Natural killer cell treated with Interleukin-12 subunit alpha and Interleukin-12 subunit beta and Interleukin-15 and Interleukin-18, amount 100 ng/mL, for 72 hours (primary cell): ENCODE results near the gene MTARC2. TPM values are rescaled to one million over a fixed set of nuclear protein-coding genes. Genes with fewer than 3 reads are reported as not detected.
"Not testable (repeated sequence)": the region's sequence is repeated elsewhere in the genome, so short reads cannot be mapped to it uniquely, and the experiment has no call there.

Experiments
- ATAC-seq, 2 donors: fragments of 150-1000 bp; cut with Tn5 transposase in 1 of 2; sonication (Bioruptor Pico), chemical (Tn5 transposase) in 1 of 2; 2 replicates each; pipeline ENCODE4 v1.10.0; 2021
- DNase-seq: peaks from one replicate; pipeline ENCODE4 v3.0.0; 2022; ENCODE audit warnings: low spot score
- H3K27ac Mint-ChIP-seq, 2 donors: 1 replicate in 1 of 2; 2 replicates in 1 of 2; pipeline ENCODE4 v1.8.0; 2022; ENCODE audit warnings: mixed read lengths in 2 of 2, mild to moderate bottlenecking in 1 of 2, moderate library complexity in 1 of 2
- H3K27me3 Mint-ChIP-seq, 2 donors: 1 replicate in 1 of 2; 2 replicates in 1 of 2; pipeline ENCODE4 v1.8.0; 2022; ENCODE audit warnings: mixed read lengths in 2 of 2
- H3K36me3 Mint-ChIP-seq: one replicate; pipeline ENCODE4 v1.8.0; 2022; ENCODE audit warnings: mixed read lengths
- H3K4me1 Mint-ChIP-seq, 2 donors: 1 replicate in 1 of 2; 2 replicates in 1 of 2; pipeline ENCODE4 v1.8.0; 2022; ENCODE audit warnings: low read depth in 2 of 2, mixed read lengths in 2 of 2, mild to moderate bottlenecking in 1 of 2
- H3K4me3 Mint-ChIP-seq: one replicate; pipeline ENCODE4 v1.8.0; 2022; ENCODE audit warnings: mixed read lengths
- H3K9me3 Mint-ChIP-seq: 2 replicates; pipeline ENCODE4 v1.8.0; 2022; ENCODE audit warnings: mixed read lengths
- total RNA-seq, 2 donors: library from RNA; stranded (reverse); gene quantifications; one replicate each; pipeline ENCODE4 v1.2.3, GENCODE V29; 2022

Gene MTARC2
- total RNA-seq, 2 donors from 2014 or later, result not detected

DNA sequence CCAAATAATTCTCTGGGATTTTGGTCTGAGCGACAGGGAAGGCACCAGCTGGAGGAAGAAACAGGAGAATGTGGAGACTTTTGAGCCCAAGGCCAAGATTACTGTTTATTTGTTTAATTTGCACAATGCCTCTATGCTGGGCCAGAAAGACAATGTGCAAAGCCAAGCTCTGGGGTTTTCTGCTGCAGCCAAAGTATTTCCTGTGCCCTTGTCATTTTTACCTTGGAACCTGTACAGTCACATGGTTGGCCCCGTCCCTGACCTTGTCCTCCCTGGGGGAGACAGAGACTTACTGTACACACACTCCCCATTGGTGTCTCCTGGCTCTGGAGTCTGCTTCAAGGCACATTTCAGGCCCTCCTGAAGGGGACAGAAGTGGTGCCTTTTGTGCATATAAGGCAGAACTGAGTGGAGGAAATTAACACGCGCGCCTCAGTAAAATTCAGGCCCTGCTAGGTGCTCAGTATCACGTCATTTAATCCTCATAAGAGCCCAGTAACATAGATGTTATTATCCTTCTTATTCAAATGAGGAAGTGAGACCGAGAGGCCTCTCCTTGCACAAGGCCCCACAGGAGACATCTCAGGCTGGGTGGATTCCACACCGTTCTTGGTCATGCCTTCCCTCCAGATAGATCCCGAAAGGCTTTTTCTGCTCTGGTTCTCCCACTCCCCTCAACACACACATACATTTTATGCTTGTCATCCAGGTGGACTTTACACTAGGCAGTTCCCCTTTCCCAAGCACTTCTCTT is 36.9 kb upstream of the MTARC2 start:
- Mint-ChIP-seq H3K36me3 (no peaks in the 10 kb centered on the region), H3K27ac (no peak overlapping the region), H3K4me3 (no peak overlapping the region), H3K4me1 (no peaks in the 10 kb centered on the region), H3K9me3 (no peaks in the 10 kb centered on the region), H3K27me3 (peaks cover 7 to 12% of the 10 kb centered on the region in 2 donors)
- ATAC-seq, result no peak
- DNase-seq, result no peak

DNA sequence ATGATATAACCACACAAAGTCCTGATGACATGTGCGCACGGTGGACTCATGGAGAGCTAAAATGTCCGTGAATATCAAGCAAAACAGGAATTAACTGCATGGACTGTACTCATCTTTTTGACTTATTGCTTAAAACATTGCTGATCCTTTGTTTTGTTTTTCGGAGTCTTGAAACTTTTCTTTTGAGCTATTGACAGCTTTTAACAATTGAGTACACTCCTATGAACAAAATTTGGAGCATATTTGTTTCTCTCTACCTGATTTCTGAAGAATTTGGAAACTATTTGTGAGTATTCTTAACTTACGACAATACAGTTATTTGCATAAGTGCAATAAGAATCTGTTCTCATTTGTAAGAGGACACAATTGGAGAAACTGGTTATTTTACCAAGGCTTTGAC is 32.1 kb upstream of the MTARC2 start:
- not testable (repeated sequence) for DNase-seq, H3K9me3 Mint-ChIP-seq, H3K4me1 Mint-ChIP-seq, H3K36me3 Mint-ChIP-seq, H3K27ac Mint-ChIP-seq, H3K4me3 Mint-ChIP-seq, ATAC-seq
- peaks cover 23 to 27% of the 10 kb centered on the region in 2 donors for H3K27me3 Mint-ChIP-seq

DNA sequence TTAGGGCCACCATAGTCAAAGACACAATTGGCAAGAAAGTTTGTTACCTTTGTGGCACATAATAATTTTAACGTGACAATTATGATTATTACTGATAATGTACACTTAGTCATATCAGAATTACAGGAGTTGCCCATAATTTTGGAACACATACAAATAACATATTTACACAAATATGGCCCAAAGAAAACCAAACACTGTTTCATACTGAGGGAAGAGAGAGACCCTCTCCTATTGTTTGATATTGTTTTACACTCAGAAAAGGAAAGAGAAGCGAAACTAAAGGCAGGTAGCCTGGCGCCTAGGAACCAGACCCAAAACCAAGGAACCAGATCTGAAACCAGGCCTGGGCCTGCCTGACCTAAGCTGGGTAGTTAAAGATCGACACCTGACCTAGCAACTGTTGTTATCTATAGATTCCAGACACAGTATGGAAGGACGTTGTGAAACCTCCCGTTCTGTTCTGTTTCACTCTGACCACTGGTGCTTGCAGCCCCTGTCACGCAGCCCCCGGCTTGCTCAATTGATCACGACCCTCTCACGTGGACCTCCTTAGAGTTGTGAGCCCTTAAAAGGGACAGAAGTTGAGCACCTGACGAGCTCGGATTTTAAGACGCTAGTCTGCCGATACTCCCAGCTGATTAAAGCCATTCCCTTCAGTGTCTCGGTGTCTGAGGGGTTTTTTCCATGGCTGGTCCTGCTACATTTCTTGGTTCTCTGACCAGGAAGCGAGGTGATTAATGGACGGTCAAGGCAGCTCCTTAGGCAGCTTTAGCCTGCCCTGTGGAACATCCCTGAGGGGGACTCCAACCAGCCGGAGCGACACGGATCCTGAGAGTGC is 30.1 kb upstream of the MTARC2 start:
- no peak for DNase-seq
- Mint-ChIP-seq H3K27me3 (peaks cover 23 to 27% of the 10 kb centered on the region in 2 donors), H3K4me3 (no peak overlapping the region), H3K27ac (no peak overlapping the region), H3K4me1 (no peaks in the 10 kb centered on the region), H3K9me3 (no peaks in the 10 kb centered on the region), H3K36me3 (no peaks in the 10 kb centered on the region)
- ATAC-seq, result no peak

DNA sequence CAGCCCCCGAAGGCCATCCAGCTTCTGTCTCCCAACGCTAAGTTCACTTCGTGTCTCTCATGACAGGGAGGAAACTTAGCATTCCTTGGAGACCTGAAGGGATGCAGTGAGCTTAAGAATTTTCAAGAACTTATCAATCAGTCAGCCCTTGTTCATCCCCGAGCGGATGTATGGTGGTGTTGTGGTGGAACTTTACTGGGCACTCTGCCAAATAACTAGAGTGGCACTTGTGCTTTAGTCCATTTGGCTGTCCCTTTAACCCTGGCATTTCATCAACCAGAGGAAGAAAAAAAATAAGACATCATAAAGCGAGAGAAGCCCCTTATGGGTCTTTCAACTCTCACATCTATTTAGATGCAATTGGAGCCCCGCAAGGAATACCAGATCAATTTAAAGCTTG is 26.9 kb upstream of the MTARC2 start:
- H3K27me3 Mint-ChIP-seq, result peaks cover 23 to 36% of the 10 kb centered on the region in 2 donors
- H3K36me3 Mint-ChIP-seq, result not testable (repeated sequence)

DNA sequence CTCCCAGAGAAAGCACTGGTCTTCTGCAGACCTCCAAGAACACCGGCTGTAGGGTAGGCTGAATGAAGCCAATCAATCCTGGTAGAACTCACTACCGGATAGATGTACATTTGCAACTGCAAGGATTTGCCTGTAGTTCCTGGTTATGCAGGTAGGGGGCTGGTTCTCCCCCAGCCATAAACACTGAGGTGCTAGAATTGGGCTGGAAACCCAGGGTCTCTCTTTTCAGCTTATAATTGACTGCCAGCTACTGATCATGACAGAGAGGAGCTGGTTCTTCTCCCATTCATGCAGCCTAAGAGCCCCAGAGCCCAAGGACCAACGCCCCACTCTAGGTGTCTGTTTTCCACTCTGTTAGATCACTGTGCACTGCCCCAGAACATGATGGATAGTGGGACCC is 21.5 kb upstream of the MTARC2 start:
- Mint-ChIP-seq H3K27ac (no peak overlapping the region), H3K27me3 (peaks cover 7 to 22% of the 10 kb centered on the region in 2 donors), H3K4me1 (peaks cover 0 to 2% of the 10 kb centered on the region in 2 donors), H3K4me3 (no peak overlapping the region), H3K9me3 (peaks cover 2% of the 10 kb centered on the region), H3K36me3 (no peaks in the 10 kb centered on the region)
- no peak for DNase-seq
- ATAC-seq, result no peak

More for the DNA sequence above, 26.9 kb upstream of the MTARC2 start:
- not testable (repeated sequence) for DNase-seq, H3K4me1 Mint-ChIP-seq, H3K9me3 Mint-ChIP-seq, H3K27ac Mint-ChIP-seq, H3K4me3 Mint-ChIP-seq, ATAC-seq

DNA sequence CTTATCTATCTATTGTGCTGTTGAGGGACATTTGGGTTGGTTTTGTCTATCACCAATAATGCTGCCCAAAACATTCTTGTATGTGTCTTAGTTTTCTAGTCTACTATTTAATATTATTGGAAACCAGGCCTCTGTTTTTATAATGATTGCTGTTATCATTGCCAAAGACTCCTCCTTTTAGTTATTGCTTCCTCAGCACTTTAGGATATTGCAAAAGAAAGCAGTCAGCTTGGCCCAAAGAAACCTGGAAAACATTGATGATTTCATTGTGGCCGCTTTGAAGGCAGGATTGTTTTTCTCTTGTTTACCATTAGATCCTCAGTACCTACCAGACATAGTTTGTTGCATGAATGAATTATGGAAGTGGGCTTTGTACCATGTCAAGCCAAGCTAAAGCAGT is 20.6 kb upstream of the MTARC2 start:
- ATAC-seq, result no peak
- Mint-ChIP-seq H3K27ac (no peak overlapping the region), H3K4me1 (peaks cover 0 to 2% of the 10 kb centered on the region in 2 donors), H3K27me3 (peaks cover 7 to 22% of the 10 kb centered on the region in 2 donors), H3K4me3 (no peak overlapping the region), H3K36me3 (no peaks in the 10 kb centered on the region), H3K9me3 (peaks cover 3% of the 10 kb centered on the region)
- no peak for DNase-seq

DNA sequence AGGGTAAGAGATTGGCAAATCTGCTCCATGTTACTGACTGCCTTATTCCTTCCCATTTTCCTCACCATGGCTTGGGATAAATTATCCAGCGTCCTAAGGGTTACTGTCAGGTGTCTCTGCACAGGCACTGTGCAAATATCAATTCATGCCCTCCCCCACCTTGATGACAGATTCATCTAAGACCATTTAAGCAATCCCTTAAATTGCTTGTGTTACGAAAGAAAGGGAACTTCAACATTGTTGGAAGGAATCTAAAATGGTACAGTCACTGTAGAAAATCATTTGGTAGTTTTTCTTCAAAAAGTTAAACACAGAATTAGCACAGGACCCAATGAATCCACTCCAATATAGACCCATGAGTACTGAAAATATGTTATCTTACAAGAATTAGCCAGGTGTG is 17.6 kb upstream of the MTARC2 start:
- Mint-ChIP-seq H3K4me1 (peaks cover 0 to 2% of the 10 kb centered on the region in 2 donors), H3K36me3 (no peaks in the 10 kb centered on the region), H3K27me3 (peaks cover 7 to 21% of the 10 kb centered on the region in 2 donors), H3K4me3 (no peak overlapping the region), H3K9me3 (peaks cover 3% of the 10 kb centered on the region), H3K27ac (no peak overlapping the region)
- ATAC-seq, result no peak
- no peak for DNase-seq

DNA sequence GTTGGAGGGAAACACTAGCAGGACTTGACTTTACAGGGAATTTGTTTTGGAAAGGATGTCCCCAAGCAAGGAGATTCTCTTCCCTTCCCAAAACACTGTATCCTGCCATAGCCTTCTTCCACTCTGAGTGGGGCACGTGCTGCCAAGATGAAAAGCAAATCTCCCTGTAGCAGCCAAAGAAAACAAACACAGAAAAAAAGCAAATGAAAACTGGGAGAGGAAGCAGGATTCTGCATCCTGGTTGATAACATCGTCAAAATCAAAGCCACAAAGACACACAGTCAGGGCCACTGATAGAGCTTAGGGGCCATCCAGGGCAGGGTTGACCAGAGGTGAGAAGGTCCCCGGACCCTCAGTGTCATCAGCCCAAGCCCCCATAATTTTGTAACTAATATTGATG is 16.0 kb upstream of the MTARC2 start:
- H3K9me3 Mint-ChIP-seq, result peaks cover 3% of the 10 kb centered on the region
- H3K4me3 Mint-ChIP-seq, result no peak overlapping the region
- DNase-seq (no peak), ATAC-seq (no peak)
- peaks cover 0 to 2% of the 10 kb centered on the region in 2 donors for H3K4me1 Mint-ChIP-seq
- no peaks in the 10 kb centered on the region for H3K36me3 Mint-ChIP-seq
- H3K27ac Mint-ChIP-seq, result peak overlapping the region in 1 of 2 donors; percentile 22
- H3K27me3 Mint-ChIP-seq, result peaks cover 3 to 4% of the 10 kb centered on the region in 2 donors

DNA sequence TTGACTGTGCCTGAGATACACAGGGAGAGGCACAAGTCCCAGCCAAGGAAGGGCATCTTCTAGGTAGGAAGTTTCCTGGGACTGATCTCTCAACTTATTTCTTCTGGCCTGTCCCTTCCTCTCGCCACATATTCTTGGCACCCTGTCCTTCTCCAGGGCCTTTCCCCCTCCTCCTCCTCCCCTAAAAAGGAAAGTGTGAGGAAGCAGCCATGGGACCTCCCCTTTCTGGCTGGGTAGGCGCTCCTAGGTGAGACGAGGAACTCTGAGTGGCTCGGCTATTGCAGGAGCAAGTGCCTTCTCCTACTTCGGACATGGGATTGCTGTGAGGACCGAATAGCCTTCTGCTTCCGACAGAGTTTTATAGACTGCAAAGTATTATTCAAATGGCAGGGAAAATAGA is 15.5 kb upstream of the MTARC2 start:
- peaks cover 3% of the 10 kb centered on the region for H3K9me3 Mint-ChIP-seq
- DNase-seq (no peak), ATAC-seq (peak in 1 of 2 donors; percentile 38)
- H3K27me3 Mint-ChIP-seq, result peaks cover 0 to 3% of the 10 kb centered on the region in 2 donors
- peaks cover 0 to 2% of the 10 kb centered on the region in 2 donors for H3K4me1 Mint-ChIP-seq
- no peak overlapping the region for H3K27ac Mint-ChIP-seq
- H3K4me3 Mint-ChIP-seq, result peak overlapping the region; percentile 20
- H3K36me3 Mint-ChIP-seq, result no peaks in the 10 kb centered on the region

DNA sequence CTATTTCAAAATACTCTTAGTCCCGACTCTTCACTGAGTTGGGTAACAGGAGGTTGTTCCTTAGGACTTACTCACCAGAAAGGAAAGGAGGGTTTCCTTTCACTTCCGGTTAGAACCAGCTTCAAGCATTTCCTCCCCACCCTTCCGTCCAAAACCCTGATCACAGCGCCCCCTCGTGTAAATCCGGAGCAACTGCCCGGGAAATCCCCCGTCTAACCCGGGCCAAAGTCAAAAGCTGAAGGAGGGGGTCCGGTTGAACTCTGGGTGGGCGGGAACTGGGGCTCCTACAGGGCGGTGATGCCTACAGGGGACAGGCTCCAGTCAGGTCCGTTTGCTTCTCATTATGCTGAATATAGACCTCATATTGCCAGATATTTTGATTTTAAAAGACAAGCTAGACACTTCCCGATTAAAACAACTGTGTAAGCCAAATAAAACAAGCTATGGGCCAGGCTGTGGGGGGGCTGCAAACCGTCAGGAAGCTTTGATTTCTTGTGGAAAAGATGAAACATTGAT is 15.0 kb upstream of the MTARC2 start:
- peaks cover 0 to 3% of the 10 kb centered on the region in 2 donors for H3K27me3 Mint-ChIP-seq
- DNase-seq (peak; percentile 79), ATAC-seq (peak; percentile 89 to 92)
- H3K4me3 Mint-ChIP-seq, result peak overlapping the region; percentile 20
- H3K27ac Mint-ChIP-seq, result peak overlapping the region in 1 of 2 donors; percentile 31
- peaks cover 0 to 2% of the 10 kb centered on the region in 2 donors for H3K4me1 Mint-ChIP-seq
- H3K9me3 Mint-ChIP-seq, result peaks cover 3% of the 10 kb centered on the region
- no peaks in the 10 kb centered on the region for H3K36me3 Mint-ChIP-seq

DNA sequence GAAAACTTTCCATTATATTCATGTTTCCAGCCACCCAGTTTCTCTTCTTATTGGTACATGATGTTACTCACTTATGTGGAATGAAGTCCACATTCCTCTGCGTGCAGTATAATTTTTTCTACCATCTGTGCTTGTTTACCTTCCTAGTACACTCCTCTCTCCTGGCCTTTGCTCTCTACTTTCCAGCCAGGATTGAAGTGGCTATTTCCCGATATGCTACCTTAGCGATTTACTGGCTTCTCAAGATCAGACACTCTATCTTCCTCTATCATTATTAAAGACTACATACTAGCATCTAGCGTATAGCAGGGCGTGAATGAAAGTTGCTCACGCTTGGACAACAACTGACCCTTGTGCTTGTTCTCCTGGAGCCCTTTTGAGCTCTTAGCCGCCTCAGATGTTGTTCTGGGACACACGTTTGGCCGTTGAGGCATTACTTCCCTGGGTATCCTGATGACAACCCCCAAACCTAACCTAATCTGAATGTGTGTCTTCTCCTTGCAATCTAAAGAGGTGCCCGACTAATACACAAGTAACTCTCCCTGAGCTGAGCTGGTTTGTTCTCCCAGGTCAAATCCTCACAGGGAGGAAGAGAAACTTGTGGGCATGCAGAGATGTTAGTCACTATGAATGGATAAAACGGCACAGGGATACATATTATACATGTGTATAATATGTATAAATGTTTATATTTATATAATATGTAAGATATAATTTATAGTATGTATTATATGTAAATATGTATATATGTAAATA is 13.4 kb upstream of the MTARC2 start:
- Mint-ChIP-seq H3K4me3 (no peak overlapping the region), H3K36me3 (no peaks in the 10 kb centered on the region), H3K4me1 (peaks cover 0 to 2% of the 10 kb centered on the region in 2 donors), H3K9me3 (peaks cover 3% of the 10 kb centered on the region), H3K27ac (no peak overlapping the region), H3K27me3 (peaks cover 4 to 14% of the 10 kb centered on the region in 2 donors)
- no peak for ATAC-seq
- DNase-seq, result no peak

DNA sequence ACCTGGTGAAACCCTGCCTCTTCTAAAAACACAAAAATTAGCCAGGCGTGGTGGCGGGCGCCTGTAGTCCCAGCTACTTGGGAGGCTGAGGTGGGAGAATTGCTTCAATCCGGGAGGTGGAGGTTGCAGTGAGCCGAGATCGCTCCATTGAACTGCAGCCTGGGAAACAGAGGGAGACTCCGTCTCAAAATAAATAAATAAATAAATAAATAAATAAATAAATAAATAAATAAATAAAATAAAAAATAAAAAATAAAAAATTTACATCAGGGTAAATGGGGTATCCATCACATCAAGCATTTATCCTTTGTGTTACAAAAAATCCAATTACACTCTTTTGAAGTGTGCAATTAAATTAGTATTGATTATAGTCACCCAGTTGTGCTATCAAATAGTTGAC is 11.8 kb upstream of the MTARC2 start:
- not testable (repeated sequence) for H3K4me3 Mint-ChIP-seq, H3K4me1 Mint-ChIP-seq, ATAC-seq, H3K9me3 Mint-ChIP-seq, DNase-seq, H3K27ac Mint-ChIP-seq, H3K36me3 Mint-ChIP-seq
- peaks cover 16 to 29% of the 10 kb centered on the region in 2 donors for H3K27me3 Mint-ChIP-seq

DNA sequence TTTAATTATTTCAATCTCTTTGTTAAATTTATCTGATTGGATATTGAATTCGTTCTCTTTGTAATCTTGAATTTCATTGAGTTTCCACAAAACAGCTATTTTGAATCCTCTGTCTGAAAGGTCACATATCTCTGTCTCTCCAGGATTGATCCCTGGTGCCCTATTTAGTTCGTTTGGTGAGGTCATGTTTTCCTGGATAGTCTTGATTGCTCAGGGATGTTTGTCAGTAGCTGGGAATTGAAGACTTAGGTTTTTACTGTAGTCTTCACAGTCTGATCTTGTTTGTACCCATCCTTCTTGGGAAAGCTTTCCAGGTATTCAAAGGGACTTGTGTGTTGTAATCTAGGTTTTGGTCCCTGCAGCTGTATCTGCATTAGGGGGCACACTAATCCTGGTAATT is 6.8 kb upstream of the MTARC2 start:
- no peak overlapping the region for H3K27ac Mint-ChIP-seq
- H3K9me3 Mint-ChIP-seq, result no peaks in the 10 kb centered on the region
- no peak overlapping the region for H3K4me3 Mint-ChIP-seq
- H3K36me3 Mint-ChIP-seq, result no peaks in the 10 kb centered on the region
- peaks cover 24 to 40% of the 10 kb centered on the region in 2 donors for H3K27me3 Mint-ChIP-seq
- DNase-seq (no peak), ATAC-seq (no peak)
- H3K4me1 Mint-ChIP-seq, result no peaks in the 10 kb centered on the region
